SU-DHL-6 (cell line): ENCODE measurements around the gene HS3ST3A1.

Experiments used
- EZH2phosphoT487 ChIP-seq: fragments of 200-600 bp; sonication (generic), shearing (Covaris generic); conservative IDR thresholded peaks from 2 replicates; pipeline ENCODE4 v1.6.1; 2018; ENCODE audit warnings: mild to moderate bottlenecking, antibody characterized with exemption, low read length, moderate library complexity, mixed read lengths
- TF ChIP-seq, protein P1 (sequence below): fragments of 200-600 bp; sonication (generic); IDR thresholded peaks from one replicate; pipeline ENCODE4 v1.5.1; 2017; ENCODE audit warnings: antibody characterized with exemption, mild to moderate bottlenecking, low read length, moderate library complexity; ENCODE audit not compliant: insufficient read depth, poor library complexity, severe bottlenecking

- TF ChIP-seq, protein P1, sequence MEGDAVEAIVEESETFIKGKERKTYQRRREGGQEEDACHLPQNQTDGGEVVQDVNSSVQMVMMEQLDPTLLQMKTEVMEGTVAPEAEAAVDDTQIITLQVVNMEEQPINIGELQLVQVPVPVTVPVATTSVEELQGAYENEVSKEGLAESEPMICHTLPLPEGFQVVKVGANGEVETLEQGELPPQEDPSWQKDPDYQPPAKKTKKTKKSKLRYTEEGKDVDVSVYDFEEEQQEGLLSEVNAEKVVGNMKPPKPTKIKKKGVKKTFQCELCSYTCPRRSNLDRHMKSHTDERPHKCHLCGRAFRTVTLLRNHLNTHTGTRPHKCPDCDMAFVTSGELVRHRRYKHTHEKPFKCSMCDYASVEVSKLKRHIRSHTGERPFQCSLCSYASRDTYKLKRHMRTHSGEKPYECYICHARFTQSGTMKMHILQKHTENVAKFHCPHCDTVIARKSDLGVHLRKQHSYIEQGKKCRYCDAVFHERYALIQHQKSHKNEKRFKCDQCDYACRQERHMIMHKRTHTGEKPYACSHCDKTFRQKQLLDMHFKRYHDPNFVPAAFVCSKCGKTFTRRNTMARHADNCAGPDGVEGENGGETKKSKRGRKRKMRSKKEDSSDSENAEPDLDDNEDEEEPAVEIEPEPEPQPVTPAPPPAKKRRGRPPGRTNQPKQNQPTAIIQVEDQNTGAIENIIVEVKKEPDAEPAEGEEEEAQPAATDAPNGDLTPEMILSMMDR: no peak
- TF ChIP-seq EZH2phosphoT487: no peak
Observed at GRCh38 chr17:13545941-13546340, 55.8 kb downstream of the HS3ST3A1 start.
